ENCODE measurements around the gene DNAJC30. TPM values are rescaled to one million over a fixed set of nuclear protein-coding genes. Genes with fewer than 3 reads are reported as not detected.
A peak's percentile ranks its signal among the peaks of the same experiment; 100 is the strongest.

Gene DNAJC30
- total and polyA plus RNA-seq, 2 experiments from 2014 or later = 2.8 to 5.6 TPM

DNA sequence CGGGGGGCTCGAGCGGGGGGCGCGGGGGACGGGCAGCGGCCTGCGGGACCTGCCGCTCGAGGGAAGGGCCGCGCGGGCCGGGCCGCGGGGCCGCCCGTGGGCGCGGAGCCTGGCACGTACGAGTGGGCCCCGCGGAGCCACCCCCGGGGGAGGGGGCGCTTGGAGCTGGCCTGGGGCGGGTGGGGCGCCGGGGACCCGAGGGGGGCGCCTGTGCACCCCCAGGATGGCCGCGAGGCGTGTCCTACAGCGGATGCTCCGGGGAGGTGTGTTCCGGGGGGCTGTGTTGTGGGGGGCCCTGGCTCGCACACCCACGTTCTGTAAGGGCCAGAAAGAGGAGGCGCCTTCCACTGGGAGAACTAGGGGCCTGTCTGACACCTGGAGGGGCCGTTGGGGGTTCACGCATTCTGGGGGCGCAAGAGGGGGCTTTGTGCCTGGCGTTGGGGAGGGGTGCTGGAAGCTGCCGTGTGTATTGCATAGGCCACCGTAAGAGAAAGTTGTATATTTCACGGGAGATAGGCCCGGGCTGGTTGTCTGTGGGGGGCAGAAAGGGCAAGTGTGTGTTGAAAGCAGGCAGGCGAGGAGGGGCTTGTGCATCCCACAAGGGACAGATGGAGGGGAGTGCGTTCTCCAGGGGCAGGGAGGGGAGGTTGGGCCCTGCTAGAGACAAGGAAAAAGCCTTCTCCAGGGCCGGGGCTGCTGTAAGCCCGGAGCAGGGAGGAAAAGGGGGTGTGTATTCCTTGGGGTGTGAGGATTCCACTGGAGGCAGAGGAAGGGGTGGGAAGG lies 15.0 kb downstream of the DNAJC30 start (continued):
- TF ChIP-seq, protein P1, sequence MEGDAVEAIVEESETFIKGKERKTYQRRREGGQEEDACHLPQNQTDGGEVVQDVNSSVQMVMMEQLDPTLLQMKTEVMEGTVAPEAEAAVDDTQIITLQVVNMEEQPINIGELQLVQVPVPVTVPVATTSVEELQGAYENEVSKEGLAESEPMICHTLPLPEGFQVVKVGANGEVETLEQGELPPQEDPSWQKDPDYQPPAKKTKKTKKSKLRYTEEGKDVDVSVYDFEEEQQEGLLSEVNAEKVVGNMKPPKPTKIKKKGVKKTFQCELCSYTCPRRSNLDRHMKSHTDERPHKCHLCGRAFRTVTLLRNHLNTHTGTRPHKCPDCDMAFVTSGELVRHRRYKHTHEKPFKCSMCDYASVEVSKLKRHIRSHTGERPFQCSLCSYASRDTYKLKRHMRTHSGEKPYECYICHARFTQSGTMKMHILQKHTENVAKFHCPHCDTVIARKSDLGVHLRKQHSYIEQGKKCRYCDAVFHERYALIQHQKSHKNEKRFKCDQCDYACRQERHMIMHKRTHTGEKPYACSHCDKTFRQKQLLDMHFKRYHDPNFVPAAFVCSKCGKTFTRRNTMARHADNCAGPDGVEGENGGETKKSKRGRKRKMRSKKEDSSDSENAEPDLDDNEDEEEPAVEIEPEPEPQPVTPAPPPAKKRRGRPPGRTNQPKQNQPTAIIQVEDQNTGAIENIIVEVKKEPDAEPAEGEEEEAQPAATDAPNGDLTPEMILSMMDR (conservative IDR thresholded peaks at IDR 0.05; ENCODE audit: low read depth in 2 of 2) = no peak
- TF ChIP-seq EZH2phosphoT487 (IDR thresholded peaks at IDR 0.05; ENCODE audit: unreplicated experiment) = no peak

DNA sequence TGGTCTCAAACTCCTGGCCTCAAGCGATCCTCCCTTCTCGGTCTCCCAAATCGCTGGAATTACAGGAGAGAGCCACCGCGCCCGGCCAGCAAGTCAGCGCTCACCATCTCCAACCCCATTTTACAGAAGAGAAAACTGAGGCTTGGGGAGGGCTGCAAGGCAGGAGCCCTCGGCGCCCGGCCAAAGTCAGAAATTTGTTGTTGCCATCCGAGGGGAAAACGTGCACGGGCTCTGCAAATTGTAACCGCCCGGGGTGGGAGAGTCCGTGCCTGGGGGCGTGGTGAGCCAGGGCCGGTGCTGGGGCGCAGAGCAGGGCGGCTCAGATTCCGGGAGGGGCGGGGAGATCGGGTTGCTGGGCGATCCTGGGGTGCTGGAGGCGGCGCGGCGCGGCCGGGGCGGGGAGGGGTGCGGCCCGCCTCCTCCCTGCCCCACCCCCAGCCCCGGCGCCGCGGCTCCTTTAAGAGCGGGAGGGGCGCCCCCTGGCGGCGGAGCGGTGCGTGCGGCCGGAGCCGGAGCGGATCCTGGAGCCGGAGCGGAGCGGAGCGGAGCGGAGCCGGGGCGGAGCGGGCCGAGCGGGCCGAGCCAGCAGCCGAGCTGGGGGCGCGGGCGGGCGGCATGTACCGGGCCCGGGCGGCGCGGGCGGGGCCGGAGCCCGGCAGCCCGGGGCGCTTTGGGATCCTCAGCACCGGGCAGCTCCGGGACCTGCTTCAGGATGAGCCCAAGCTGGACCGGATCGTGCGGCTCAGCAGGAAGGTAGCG lies 15.7 kb downstream of the DNAJC30 start, which contains the start of gene VPS37D:
TSS of gene VPS37D (plus strand) at position 488 of the 759 bp plus-strand sequence. CDS start at position 616, 128 bp downstream.
- no peak within 1 kb of the TSS for H3K27ac Mint-ChIP-seq
- H3K36me3 Mint-ChIP-seq (ENCODE audit: low read depth) = peaks cover 7% of the 10 kb centered on the region; the same call in 2 of the 3 replicates
- Histone ChIP-seq H3K9me2 (ENCODE audit: insufficient read depth) (no peaks in the 10 kb centered on the region), H3K27ac (ENCODE audit: low read depth) (no peak within 1 kb of the TSS), H3K4me1 (ENCODE audit: insufficient read depth) (peaks cover 19% of the 10 kb centered on the region; the same call in 1 of the 2 replicates), H3F3A (replicated peaks; ENCODE audit: low read depth) (0 out of 2 replicates have a peak, but pooled peaks cover 3% of the 10 kb centered on the region), H3K79me2 (replicated peaks; ENCODE audit: insufficient read depth) (no peaks in the 10 kb centered on the region), H3K27me3 (ENCODE audit: insufficient read depth) (peaks cover 11% of the 10 kb centered on the region), H4K20me1 (replicated peaks; ENCODE audit: insufficient read depth) (no peaks in the 10 kb centered on the region), H3K4me3 (peak within 1 kb of the TSS; percentile 66), H2AFZ (peak within 1 kb of the TSS; percentile 78), H3K36me3 (ENCODE audit: insufficient read depth) (no peaks in the 10 kb centered on the region), H3K4me2 (peak within 1 kb of the TSS; percentile 88)
- peaks cover 23% of the 10 kb centered on the region; the same call in 2 of the 3 replicates for H3K4me1 Mint-ChIP-seq
- H3K9me3 Mint-ChIP-seq = peaks cover 8% of the 10 kb centered on the region; the same call in 2 of the 3 replicates
- peaks cover 27% of the 10 kb centered on the region for H3K27me3 Mint-ChIP-seq (ENCODE audit: insufficient read depth, low read depth, poor library complexity)
- DNase-seq (ENCODE audit: low spot score) (peak; percentile 97), ATAC-seq (peak; percentile 79)
- peak within 1 kb of the TSS; percentile 77 for H3K4me3 Mint-ChIP-seq
- TF ChIP-seq, protein P1 (conservative IDR thresholded peaks at IDR 0.05; ENCODE audit: low read depth in 2 of 2) = peak; percentile 40 to 81
- TF ChIP-seq CREB1 (CRISPR knock-in tag; IDR thresholded peaks at IDR 0.05; ENCODE audit: low read depth) = peak; percentile 31; the same call in 1 of the 2 replicates
- 0 out of 2 replicates have a peak, but pooled peaks have one; percentile 19 for TF ChIP-seq POLR2AphosphoS5 (IDR thresholded peaks at IDR 0.05; ENCODE audit: low read depth)
- TF ChIP-seq, protein P2, sequence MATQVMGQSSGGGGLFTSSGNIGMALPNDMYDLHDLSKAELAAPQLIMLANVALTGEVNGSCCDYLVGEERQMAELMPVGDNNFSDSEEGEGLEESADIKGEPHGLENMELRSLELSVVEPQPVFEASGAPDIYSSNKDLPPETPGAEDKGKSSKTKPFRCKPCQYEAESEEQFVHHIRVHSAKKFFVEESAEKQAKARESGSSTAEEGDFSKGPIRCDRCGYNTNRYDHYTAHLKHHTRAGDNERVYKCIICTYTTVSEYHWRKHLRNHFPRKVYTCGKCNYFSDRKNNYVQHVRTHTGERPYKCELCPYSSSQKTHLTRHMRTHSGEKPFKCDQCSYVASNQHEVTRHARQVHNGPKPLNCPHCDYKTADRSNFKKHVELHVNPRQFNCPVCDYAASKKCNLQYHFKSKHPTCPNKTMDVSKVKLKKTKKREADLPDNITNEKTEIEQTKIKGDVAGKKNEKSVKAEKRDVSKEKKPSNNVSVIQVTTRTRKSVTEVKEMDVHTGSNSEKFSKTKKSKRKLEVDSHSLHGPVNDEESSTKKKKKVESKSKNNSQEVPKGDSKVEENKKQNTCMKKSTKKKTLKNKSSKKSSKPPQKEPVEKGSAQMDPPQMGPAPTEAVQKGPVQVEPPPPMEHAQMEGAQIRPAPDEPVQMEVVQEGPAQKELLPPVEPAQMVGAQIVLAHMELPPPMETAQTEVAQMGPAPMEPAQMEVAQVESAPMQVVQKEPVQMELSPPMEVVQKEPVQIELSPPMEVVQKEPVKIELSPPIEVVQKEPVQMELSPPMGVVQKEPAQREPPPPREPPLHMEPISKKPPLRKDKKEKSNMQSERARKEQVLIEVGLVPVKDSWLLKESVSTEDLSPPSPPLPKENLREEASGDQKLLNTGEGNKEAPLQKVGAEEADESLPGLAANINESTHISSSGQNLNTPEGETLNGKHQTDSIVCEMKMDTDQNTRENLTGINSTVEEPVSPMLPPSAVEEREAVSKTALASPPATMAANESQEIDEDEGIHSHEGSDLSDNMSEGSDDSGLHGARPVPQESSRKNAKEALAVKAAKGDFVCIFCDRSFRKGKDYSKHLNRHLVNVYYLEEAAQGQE (IDR thresholded peaks at IDR 0.05; ENCODE audit: unreplicated experiment) = no peak
- no peak for TF ChIP-seq STAT1 (IDR thresholded peaks at IDR 0.05; ENCODE audit: unreplicated experiment)
- no peak for TF ChIP-seq ZNF331 (CRISPR knock-in tag; IDR thresholded peaks at IDR 0.05; ENCODE audit: low read depth)
